ENCODE data around the gene CDC5L.

The CDC5L gene

GRCh38 chr6:44454198-44454597 lies 66.7 kb downstream of the CDC5L start:
- H4K12ac ChIP-seq (ENCODE audit: low read depth, low read length) = no peak overlapping the region
- H3K27ac ChIP-seq (ENCODE audit: low read depth, low read length) = no peak overlapping the region

GRCh38 chr6:44456070-44456965 lies 68.8 kb downstream of the CDC5L start:
- Histone ChIP-seq H3K14ac (ENCODE audit: low read length) (no peak overlapping the region), H3K23ac (ENCODE audit: low read length) (no peak overlapping the region), H3K36me3 (ENCODE audit: control insufficient read depth in 1 of 2, insufficient read depth in 2 of 2, low read length in 2 of 2) (peaks cover 3 to 6% of the 10 kb centered on the region in 2 experiments), H3K79me1 (ENCODE audit: low read length) (no peaks in the 10 kb centered on the region), H2BK120ac (ENCODE audit: insufficient read depth, low read length, poor library complexity) (no peak overlapping the region), H4K8ac (ENCODE audit: low read depth, low read length) (no peak overlapping the region), H2AFZ (ENCODE audit: insufficient read depth, low read length, poor library complexity) (no peak overlapping the region), H3K79me2 (ENCODE audit: control insufficient read depth, insufficient read depth, low read length, poor library complexity) (no peaks in the 10 kb centered on the region), H4K91ac (ENCODE audit: low read depth, low read length) (no peak overlapping the region), H2BK12ac (ENCODE audit: low read length) (no peak overlapping the region), H3K4ac (ENCODE audit: low read depth, low read length) (no peak overlapping the region), H3K27me3 (ENCODE audit: insufficient read depth, low read length) (no peaks in the 10 kb centered on the region), H2AK5ac (ENCODE audit: low read length) (no peak overlapping the region), H2BK5ac (ENCODE audit: low read depth, low read length, poor library complexity) (no peak overlapping the region), H3K27ac (ENCODE audit: low read depth, low read length) (no peak overlapping the region), H3K9me3 (ENCODE audit: insufficient read depth, low read depth, low read length) (peaks cover 5% of the 10 kb centered on the region), H4K12ac (ENCODE audit: low read depth, low read length) (no peak overlapping the region), H3K9ac (ENCODE audit: low read length) (no peak overlapping the region), H3K4me1 (ENCODE audit: control insufficient read depth in 1 of 2, insufficient read depth in 2 of 2, low read length in 2 of 2) (peaks cover 0 to 3% of the 10 kb centered on the region in 2 experiments), H3K4me3 (ENCODE audit: low read depth, low read length) (no peak overlapping the region), H3K4me2 (ENCODE audit: low read length) (peak overlapping the region; percentile 29), H3K18ac (ENCODE audit: low read length) (no peak overlapping the region)
- WGBS (ENCODE audit: extremely low coverage, insufficient coverage, insufficient read length) = no CpG with 5 or more reads among the region's 16 CpGs
- DNase-seq = peak; percentile 45 to 75

More at GRCh38 chr6:44454198-44454597, 66.7 kb downstream of the CDC5L start:
- no peak overlapping the region for H3K18ac ChIP-seq (ENCODE audit: low read length)
- H3K27me3 ChIP-seq (ENCODE audit: insufficient read depth, low read length) = no peaks in the 10 kb centered on the region
- no peak overlapping the region for H3K14ac ChIP-seq (ENCODE audit: low read length)
- no peak overlapping the region for H2BK5ac ChIP-seq (ENCODE audit: low read depth, low read length, poor library complexity)
- no peak overlapping the region for H3K4ac ChIP-seq (ENCODE audit: low read depth, low read length)
- H3K9me3 ChIP-seq (ENCODE audit: insufficient read depth, low read depth, low read length) = peaks cover 5% of the 10 kb centered on the region
- DNase-seq = no peak
- no peak overlapping the region for H4K91ac ChIP-seq (ENCODE audit: low read depth, low read length)
- no peak overlapping the region for H3K23ac ChIP-seq (ENCODE audit: low read length)
- H2BK12ac ChIP-seq (ENCODE audit: low read length) = no peak overlapping the region
- no peak overlapping the region for H2AK5ac ChIP-seq (ENCODE audit: low read length)
- H3K79me1 ChIP-seq (ENCODE audit: low read length) = no peaks in the 10 kb centered on the region
- peaks cover 3 to 6% of the 10 kb centered on the region in 2 experiments for H3K36me3 ChIP-seq (ENCODE audit: control insufficient read depth in 1 of 2, insufficient read depth in 2 of 2, low read length in 2 of 2)
- no peaks in the 10 kb centered on the region for H3K79me2 ChIP-seq (ENCODE audit: control insufficient read depth, insufficient read depth, low read length, poor library complexity)
- no peak overlapping the region for H3K4me2 ChIP-seq (ENCODE audit: low read length)
- no CpG with 5 or more reads among the region's 5 CpGs for WGBS (ENCODE audit: extremely low coverage, insufficient coverage, insufficient read length)
- no peak overlapping the region for H3K9ac ChIP-seq (ENCODE audit: low read length)
- no peak overlapping the region for H2AFZ ChIP-seq (ENCODE audit: insufficient read depth, low read length, poor library complexity)
- peaks cover 0 to 3% of the 10 kb centered on the region in 2 experiments for H3K4me1 ChIP-seq (ENCODE audit: control insufficient read depth in 1 of 2, insufficient read depth in 2 of 2, low read length in 2 of 2)
- no peak overlapping the region for H4K8ac ChIP-seq (ENCODE audit: low read depth, low read length)
- H2BK120ac ChIP-seq (ENCODE audit: insufficient read depth, low read length, poor library complexity) = no peak overlapping the region
- H3K4me3 ChIP-seq (ENCODE audit: low read depth, low read length) = no peak overlapping the region

- H3K4ac ChIP-seq (ENCODE audit: low read depth, low read length) = no peak overlapping the region
- no peak for DNase-seq
- H3K9me3 ChIP-seq (ENCODE audit: insufficient read depth, low read depth, low read length) = peaks cover 5% of the 10 kb centered on the region
- no peak overlapping the region for H2AFZ ChIP-seq (ENCODE audit: insufficient read depth, low read length, poor library complexity)
- no peak overlapping the region for H3K9ac ChIP-seq (ENCODE audit: low read length)
- H4K8ac ChIP-seq (ENCODE audit: low read depth, low read length) = no peak overlapping the region
- H3K4me2 ChIP-seq (ENCODE audit: low read length) = peak overlapping the region; percentile 29
- no peak overlapping the region for H2BK120ac ChIP-seq (ENCODE audit: insufficient read depth, low read length, poor library complexity)
- H3K4me1 ChIP-seq (ENCODE audit: control insufficient read depth in 1 of 2, insufficient read depth in 2 of 2, low read length in 2 of 2) = peaks cover 0 to 3% of the 10 kb centered on the region in 2 experiments
- no peak overlapping the region for H4K91ac ChIP-seq (ENCODE audit: low read depth, low read length)
- no peak overlapping the region for H3K27ac ChIP-seq (ENCODE audit: low read depth, low read length)
- H4K12ac ChIP-seq (ENCODE audit: low read depth, low read length) = no peak overlapping the region
- no peak overlapping the region for H3K18ac ChIP-seq (ENCODE audit: low read length)
- H3K14ac ChIP-seq (ENCODE audit: low read length) = no peak overlapping the region
- H3K27me3 ChIP-seq (ENCODE audit: insufficient read depth, low read length) = no peaks in the 10 kb centered on the region
- H2BK12ac ChIP-seq (ENCODE audit: low read length) = no peak overlapping the region
- no peak overlapping the region for H3K4me3 ChIP-seq (ENCODE audit: low read depth, low read length)
- H3K23ac ChIP-seq (ENCODE audit: low read length) = no peak overlapping the region
- 100% methylated on average over 2 of the region's 5 CpGs for WGBS (ENCODE audit: extremely low coverage, insufficient coverage, insufficient read length)
- H3K36me3 ChIP-seq (ENCODE audit: control insufficient read depth in 1 of 2, insufficient read depth in 2 of 2, low read length in 2 of 2) = peaks cover under 1 to 3% of the 10 kb centered on the region in 2 experiments
- H2AK5ac ChIP-seq (ENCODE audit: low read length) = no peak overlapping the region
- no peaks in the 10 kb centered on the region for H3K79me1 ChIP-seq (ENCODE audit: low read length)
- H3K79me2 ChIP-seq (ENCODE audit: control insufficient read depth, insufficient read depth, low read length, poor library complexity) = no peaks in the 10 kb centered on the region
- no peak overlapping the region for H2BK5ac ChIP-seq (ENCODE audit: low read depth, low read length, poor library complexity)
Measured at GRCh38 chr6:44456966-44457292, 69.4 kb downstream of the CDC5L start.

GRCh38 chr6:44457596-44457995 lies 70.1 kb downstream of the CDC5L start:
- no peak overlapping the region for H2BK120ac ChIP-seq (ENCODE audit: insufficient read depth, low read length, poor library complexity)
- no peak for DNase-seq
- peaks cover 0 to 3% of the 10 kb centered on the region in 2 experiments for H3K4me1 ChIP-seq (ENCODE audit: control insufficient read depth in 1 of 2, insufficient read depth in 2 of 2, low read length in 2 of 2)
- H4K12ac ChIP-seq (ENCODE audit: low read depth, low read length) = no peak overlapping the region
- H3K18ac ChIP-seq (ENCODE audit: low read length) = no peak overlapping the region
- no peak overlapping the region for H3K4me2 ChIP-seq (ENCODE audit: low read length)
- H4K8ac ChIP-seq (ENCODE audit: low read depth, low read length) = no peak overlapping the region
- no peak overlapping the region for H2BK5ac ChIP-seq (ENCODE audit: low read depth, low read length, poor library complexity)
- no peak overlapping the region for H3K27ac ChIP-seq (ENCODE audit: low read depth, low read length)
- H3K79me1 ChIP-seq (ENCODE audit: low read length) = no peaks in the 10 kb centered on the region
- no peak overlapping the region for H3K4me3 ChIP-seq (ENCODE audit: low read depth, low read length)
- peaks cover 5% of the 10 kb centered on the region for H3K9me3 ChIP-seq (ENCODE audit: insufficient read depth, low read depth, low read length)
- H2AK5ac ChIP-seq (ENCODE audit: low read length) = no peak overlapping the region
- no peak overlapping the region for H3K23ac ChIP-seq (ENCODE audit: low read length)
- H2BK12ac ChIP-seq (ENCODE audit: low read length) = no peak overlapping the region
- no CpG with 5 or more reads among the region's 9 CpGs for WGBS (ENCODE audit: extremely low coverage, insufficient coverage, insufficient read length)
- no peak overlapping the region for H3K9ac ChIP-seq (ENCODE audit: low read length)
- no peak overlapping the region for H3K14ac ChIP-seq (ENCODE audit: low read length)
- H3K4ac ChIP-seq (ENCODE audit: low read depth, low read length) = no peak overlapping the region
- H4K91ac ChIP-seq (ENCODE audit: low read depth, low read length) = no peak overlapping the region
- H3K36me3 ChIP-seq (ENCODE audit: control insufficient read depth in 1 of 2, insufficient read depth in 2 of 2, low read length in 2 of 2) = peaks cover 0 to 2% of the 10 kb centered on the region in 2 experiments
- no peak overlapping the region for H2AFZ ChIP-seq (ENCODE audit: insufficient read depth, low read length, poor library complexity)
- H3K27me3 ChIP-seq (ENCODE audit: insufficient read depth, low read length) = no peaks in the 10 kb centered on the region
- H3K79me2 ChIP-seq (ENCODE audit: control insufficient read depth, insufficient read depth, low read length, poor library complexity) = no peaks in the 10 kb centered on the region

Measured in trophoblast cell (in vitro differentiated cells and primary cell).